Transverse colon (tissue), 4 donors: ENCODE data around the gene CHRM4. TPM values are rescaled to one million over a fixed set of nuclear protein-coding genes. Genes with fewer than 3 reads are reported as not detected.

ENCODE experiments used
- DNase-seq: peaks from one replicate; pipeline ENCODE4 v3.0.0-alpha.2; 2019
- H3K27ac ChIP-seq, 4 donors: fragments of 200-600 bp; sonication (generic); 2 replicates each; pipeline ENCODE4 v1.5.1; 2016 to 2018; ENCODE audit warnings: inconsistent platforms in 4 of 4
- H3K27me3 ChIP-seq: fragments of 200-600 bp; sonication (generic); 2 replicates; pipeline ENCODE4 v1.5.1; 2017; ENCODE audit warnings: inconsistent platforms
- H3K36me3 ChIP-seq, 4 donors: fragments of 200-600 bp; sonication (generic); 2 replicates each; pipeline ENCODE4 v1.5.1; 2017 to 2019; ENCODE audit warnings: inconsistent platforms in 4 of 4
- H3K4me1 ChIP-seq, 4 donors: fragments of 200-600 bp; sonication (generic); 2 replicates each; pipeline ENCODE4 v1.5.1; 2017 to 2020; ENCODE audit warnings: inconsistent platforms in 4 of 4
- H3K4me3 ChIP-seq, 4 donors: fragments of 200-600 bp; sonication (generic); 1 replicate in 1 of 4; 2 replicates in 3 of 4; pipeline versions ENCODE4 v1.5.1 to v1.6.1; 2017 to 2019; ENCODE audit warnings: inconsistent platforms in 4 of 4
- H3K9me3 ChIP-seq, 2 donors: fragments of 200-600 bp; sonication (generic); 2 replicates each; pipeline ENCODE4 v1.5.1; 2017 to 2019; ENCODE audit warnings: inconsistent platforms in 2 of 2
- EP300 ChIP-seq: sonication (generic); formaldehyde crosslinking; IDR thresholded peaks from one replicate; pipeline ENCODE4 v1.6.1; 2017; ENCODE audit warnings: antibody characterized with exemption, low read depth
- POLR2A ChIP-seq: fragments of 450-650 bp; IDR thresholded peaks from one replicate; pipeline ENCODE4 v1.6.1; 2016; ENCODE audit warnings: antibody characterized with exemption, mild to moderate bottlenecking, moderate library complexity
- POLR2AphosphoS5 ChIP-seq, 3 donors: sonication (generic); formaldehyde crosslinking; IDR thresholded peaks; one replicate each; pipeline ENCODE4 v1.6.1; 2016; ENCODE audit warnings: antibody characterized with exemption in 3 of 3
- WGBS, 2 donors: methylation state at CpG; one replicate each; pipeline ENCODE4 v1.1.5; 2018; ENCODE audit warnings: low coverage in 1 of 2; 5-methylcytosine and 5-hydroxymethylcytosine counted together
- in situ Hi-C, 4 donors: fragments of 200-750 bp; cut with MboI; loops; one replicate each; pipeline versions ENCODE4 v1.15.0 to v1.15.1; 2017; ENCODE audit warnings: low sequenced_read_pairs in 3 of 4, low pct_ligation_motif_present in 1 of 4, low pct_unique_long_range_greater_than_20kb in 1 of 4
- intact Hi-C: fragments of 100-400 bp; cut with DNase I; formaldehyde crosslinking; loops from one replicate; pipeline ENCODE4 v1.15.1; 2023; ENCODE audit warnings: low total_unique reads
- total RNA-seq, 4 donors: library from RNA; depleted of rRNA; stranded (reverse); fragments of >200 nt; gene quantifications; one replicate each; pipeline ENCODE4 v1.1.0, GENCODE V29; 2016
- TF ChIP-seq, protein P1 (sequence below), 5 experiments: fragments of 200-600 bp in 3 of 5; fragments of 450-650 bp in 2 of 5; sonication (generic) in 3 of 5; IDR thresholded peaks; 1 replicate in 2 of 5; 2 replicates in 3 of 5; pipeline ENCODE4 v1.5.1; 2016 to 2017; ENCODE audit warnings: antibody characterized with exemption in 5 of 5, inconsistent platforms in 3 of 5, mild to moderate bottlenecking in 2 of 5, moderate library complexity in 1 of 5

Gene CHRM4
- total RNA-seq, 4 donors from 2014 or later: 0.82 to 3.3 TPM; not detected in 2

DNA sequence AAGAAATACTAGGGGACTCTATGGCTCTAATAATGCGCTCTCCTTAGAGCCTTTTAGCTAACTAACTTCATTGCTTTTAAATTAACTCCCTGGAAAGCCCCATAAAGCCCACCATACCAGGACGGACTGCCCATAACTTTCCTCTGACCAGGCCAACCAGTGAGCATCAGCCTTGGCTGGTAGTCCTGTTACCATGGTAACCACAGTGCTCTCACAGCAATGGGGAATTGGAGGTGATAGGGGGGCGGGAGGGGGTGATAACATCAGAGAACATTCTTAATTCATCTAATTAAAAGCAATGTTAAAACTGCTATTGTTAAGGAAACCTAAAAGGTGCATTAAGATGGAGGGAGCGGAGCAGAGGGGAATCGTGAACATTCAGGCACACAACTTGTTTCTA is 27.2 kb upstream of the CHRM4 start:
- 93 to 94% methylated on average over 3 to 5 of the region's 5 CpGs for WGBS, 2 donors
- in situ Hi-C loops: loop anchor here in 1 of 4 donors (25.0 kb wide), 1 partner anchor 119 kb away; no protein-coding TSS in a partner anchor
- intact Hi-C loops: no loop called here
- DNase-seq: no peak
- H3K4me1 ChIP-seq: peaks cover 0 to 8% (median 3%) of the 10 kb centered on the region in 4 donors
- H3K9me3 ChIP-seq: no peaks in the 10 kb centered on the region
- no peak overlapping the region for H3K27ac ChIP-seq
- no peaks in the 10 kb centered on the region for H3K27me3 ChIP-seq
- TF ChIP-seq, protein P1, sequence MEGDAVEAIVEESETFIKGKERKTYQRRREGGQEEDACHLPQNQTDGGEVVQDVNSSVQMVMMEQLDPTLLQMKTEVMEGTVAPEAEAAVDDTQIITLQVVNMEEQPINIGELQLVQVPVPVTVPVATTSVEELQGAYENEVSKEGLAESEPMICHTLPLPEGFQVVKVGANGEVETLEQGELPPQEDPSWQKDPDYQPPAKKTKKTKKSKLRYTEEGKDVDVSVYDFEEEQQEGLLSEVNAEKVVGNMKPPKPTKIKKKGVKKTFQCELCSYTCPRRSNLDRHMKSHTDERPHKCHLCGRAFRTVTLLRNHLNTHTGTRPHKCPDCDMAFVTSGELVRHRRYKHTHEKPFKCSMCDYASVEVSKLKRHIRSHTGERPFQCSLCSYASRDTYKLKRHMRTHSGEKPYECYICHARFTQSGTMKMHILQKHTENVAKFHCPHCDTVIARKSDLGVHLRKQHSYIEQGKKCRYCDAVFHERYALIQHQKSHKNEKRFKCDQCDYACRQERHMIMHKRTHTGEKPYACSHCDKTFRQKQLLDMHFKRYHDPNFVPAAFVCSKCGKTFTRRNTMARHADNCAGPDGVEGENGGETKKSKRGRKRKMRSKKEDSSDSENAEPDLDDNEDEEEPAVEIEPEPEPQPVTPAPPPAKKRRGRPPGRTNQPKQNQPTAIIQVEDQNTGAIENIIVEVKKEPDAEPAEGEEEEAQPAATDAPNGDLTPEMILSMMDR (IDR thresholded peaks at IDR 0.05): no peak
- TF ChIP-seq POLR2A (no peak), POLR2AphosphoS5 (IDR thresholded peaks at IDR 0.05) (no peak), EP300 (no peak)
- H3K36me3 ChIP-seq: peaks cover 0 to 50% (median 11%) of the 10 kb centered on the region in 4 donors
- no peak overlapping the region for H3K4me3 ChIP-seq

DNA sequence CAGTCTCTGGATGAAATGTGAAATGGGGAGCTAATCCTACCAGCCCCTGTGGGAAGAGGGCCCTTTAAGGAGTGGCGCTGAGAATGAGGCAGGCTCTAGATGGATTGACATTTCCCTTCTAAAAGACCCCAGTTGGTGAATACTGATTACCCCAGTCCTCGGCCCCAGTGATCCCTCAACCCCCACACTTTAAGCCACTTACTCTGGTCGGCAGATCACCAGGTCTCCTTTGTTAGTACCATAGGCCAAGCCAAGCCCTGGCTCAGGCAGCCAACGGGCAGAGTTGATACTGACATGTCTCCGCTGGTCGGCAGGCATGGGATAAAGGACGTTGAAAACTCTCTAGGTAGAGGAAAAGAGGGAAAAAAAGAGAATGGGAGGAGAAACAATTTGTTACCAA is 26.1 kb upstream of the CHRM4 start:
- Histone ChIP-seq H3K36me3 (peaks cover 0 to 57% (median 14%) of the 10 kb centered on the region in 4 donors), H3K9me3 (no peaks in the 10 kb centered on the region), H3K27ac (no peak overlapping the region), H3K4me3 (no peak overlapping the region), H3K4me1 (peaks cover 0 to 5% (median 1%) of the 10 kb centered on the region in 4 donors), H3K27me3 (no peaks in the 10 kb centered on the region)
- no peak for DNase-seq
- in situ Hi-C loops (loop anchor here in 1 of 4 donors (25.0 kb wide), 1 partner anchor 120 kb away; no protein-coding TSS in a partner anchor), intact Hi-C loops (no loop called here)
- WGBS, 2 donors: 80 to 90% methylated on average over 6 to 7 of the region's 7 CpGs
- no peak for TF ChIP-seq EP300
- no peak for TF ChIP-seq POLR2A
- no peak for TF ChIP-seq POLR2AphosphoS5 (IDR thresholded peaks at IDR 0.05)
- TF ChIP-seq, protein P1 (IDR thresholded peaks at IDR 0.05): no peak

DNA sequence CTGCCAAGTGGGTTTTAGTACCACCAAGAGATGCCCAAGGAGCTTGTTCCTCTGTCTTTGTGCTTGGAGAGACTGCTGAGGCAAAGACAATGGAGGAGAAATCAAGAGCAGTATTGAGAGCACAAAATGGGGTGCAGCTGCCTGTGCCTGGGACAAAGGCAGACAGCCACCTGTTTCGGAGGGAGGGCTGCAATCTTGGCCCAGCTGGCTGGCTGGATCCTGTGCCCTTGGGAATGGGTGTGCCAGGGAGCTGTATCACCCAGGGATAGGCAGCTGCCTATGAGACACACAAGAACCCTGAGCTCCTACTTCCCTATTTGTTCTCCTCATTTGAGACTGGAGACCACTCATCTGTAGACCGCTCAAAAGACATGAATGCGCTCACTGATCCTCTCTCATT is 23.3 kb upstream of the CHRM4 start:
- in situ Hi-C loops: loop anchor here in 1 of 4 donors (25.0 kb wide), 1 partner anchor 122 kb away; no protein-coding TSS in a partner anchor
- no peaks in the 10 kb centered on the region for H3K4me1 ChIP-seq
- 50 to 61% methylated on average over 2 to 3 of the region's 3 CpGs for WGBS, 2 donors
- H3K4me3 ChIP-seq: no peak overlapping the region
- no peaks in the 10 kb centered on the region for H3K27me3 ChIP-seq
- H3K27ac ChIP-seq: peak overlapping the region in 1 of 4 donors; percentile 16
- H3K9me3 ChIP-seq: no peaks in the 10 kb centered on the region
- TF ChIP-seq POLR2AphosphoS5 (IDR thresholded peaks at IDR 0.05): no peak
- TF ChIP-seq, protein P1 (IDR thresholded peaks at IDR 0.05): no peak
- TF ChIP-seq POLR2A: no peak
- TF ChIP-seq EP300: no peak
- DNase-seq: no peak
- intact Hi-C loops: no loop called here
- peaks cover 0 to 49% (median 14%) of the 10 kb centered on the region in 4 donors for H3K36me3 ChIP-seq

DNA sequence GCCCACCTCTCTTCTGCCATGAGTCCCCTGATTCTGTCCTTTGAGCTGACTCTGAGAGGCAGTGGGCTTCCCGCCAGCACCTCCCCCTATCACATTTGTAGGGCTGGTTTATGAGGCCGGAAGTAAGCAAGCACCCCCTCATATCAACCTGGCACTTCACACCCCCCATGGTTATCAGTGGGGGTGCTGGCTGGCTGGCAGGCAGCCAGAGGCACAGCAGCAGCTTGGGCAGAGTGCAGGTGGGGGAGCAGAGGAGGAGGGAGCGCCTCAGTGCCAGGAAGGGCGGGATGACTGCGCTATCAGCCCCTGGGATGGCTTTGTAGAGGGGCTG is 22.9 kb upstream of the CHRM4 start:
- DNase-seq: no peak
- H3K27ac ChIP-seq: peak overlapping the region in 1 of 4 donors; percentile 16

More for the DNA sequence above, 22.9 kb upstream of the CHRM4 start:
- H3K4me1 ChIP-seq: no peaks in the 10 kb centered on the region
- intact Hi-C loops: no loop called here
- H3K36me3 ChIP-seq: peaks cover 0 to 53% (median 14%) of the 10 kb centered on the region in 4 donors
- WGBS, 2 donors: 91% methylated on average over 5 of the region's 5 CpGs; no CpG with 5 or more reads in 1 of the 2 donors
- no peaks in the 10 kb centered on the region for H3K27me3 ChIP-seq
- H3K4me3 ChIP-seq: no peak overlapping the region
- H3K9me3 ChIP-seq: no peaks in the 10 kb centered on the region
- in situ Hi-C loops: loop anchor here in 1 of 4 donors (25.0 kb wide), 1 partner anchor 123 kb away; no protein-coding TSS in a partner anchor
- TF ChIP-seq POLR2A (no peak), EP300 (no peak), POLR2AphosphoS5 (IDR thresholded peaks at IDR 0.05) (no peak)
- TF ChIP-seq, protein P1 (IDR thresholded peaks at IDR 0.05): no peak
